H1 (cell line): Measurements from ENCODE around the gene CEACAM7. TPM values are rescaled to one million over a fixed set of nuclear protein-coding genes. Genes with fewer than 3 reads are reported as not detected.

Experiments
- CTCF ChIA-PET: fragments of 300-600 bp; sonication (Branson Sonifier 250); formaldehyde crosslinking; loops from one replicate; lab custom pipeline; 2021; ENCODE audit not compliant: partially characterized antibody; lab: Charles Lee
- POLR2A ChIA-PET: fragments of 300-600 bp; sonication (Branson Sonifier 250); formaldehyde crosslinking; loops from one replicate; lab custom pipeline; 2021; ENCODE audit warnings: inconsistent platforms; ENCODE audit not compliant: partially characterized antibody; lab: Charles Lee
- DNase-seq, 2 experiments: peaks; one replicate each; pipeline versions ENCODE4 v3.0.0 to v3.0.0-alpha.2; 2010 to 2022; ENCODE audit warnings: low spot score in 2 of 2, low read depth in 1 of 2, mixed read lengths in 1 of 2
- FAIRE-seq: peaks from 2 replicates; lab custom pipeline; 2011; peaks lifted over from hg19 to GRCh38; lab: Jason Lieb, UNC
- H2AFZ ChIP-seq: 2 replicates; pipeline ENCODE4 v1.8.1; 2012; ENCODE audit warnings: low read length, inconsistent platforms
- H2AK5ac ChIP-seq: 2 replicates; pipeline ENCODE4 v1.6.1; 2013; ENCODE audit warnings: low read depth, low read length
- H2BK120ac ChIP-seq: replicated peaks from 2 replicates; pipeline ENCODE3; 2013; ENCODE audit warnings: low read depth, low read length, inconsistent platforms
- H2BK12ac ChIP-seq: 2 replicates; pipeline ENCODE4 v1.6.1; 2013; ENCODE audit warnings: low read depth, low read length
- H2BK15ac ChIP-seq: 2 replicates; pipeline ENCODE4 v1.6.1; 2013; ENCODE audit warnings: low read length
- H2BK20ac ChIP-seq: 2 replicates; pipeline ENCODE4 v1.6.1; 2013; ENCODE audit warnings: low read length
- H2BK5ac ChIP-seq: 2 replicates; pipeline ENCODE4 v1.6.1; 2013; ENCODE audit warnings: low read depth, low read length
- H3K14ac ChIP-seq: 2 replicates; pipeline ENCODE4 v1.6.1; 2013; ENCODE audit warnings: inconsistent platforms; ENCODE audit not compliant: insufficient read length
- H3K18ac ChIP-seq: 2 replicates; pipeline ENCODE4 v1.6.1; 2013; ENCODE audit warnings: low read length; ENCODE audit errors: extremely low read depth
- H3K23ac ChIP-seq: 2 replicates; pipeline ENCODE4 v1.6.1; 2013; ENCODE audit warnings: inconsistent platforms; ENCODE audit not compliant: insufficient read length
- H3K23me2 ChIP-seq: 2 replicates; pipeline ENCODE4 v1.6.1; 2013; ENCODE audit warnings: low read depth, low read length
- H3K27ac ChIP-seq: 2 replicates; pipeline ENCODE4 v1.6.1; 2011; ENCODE audit warnings: low read depth, low read length, inconsistent platforms
- H3K27me3 ChIP-seq, 4 experiments: replicated peaks in 1 of 4; 1 replicate in 1 of 4; 2 replicates in 3 of 4; pipeline versions ENCODE4 v1.6.1 to v1.8.1; 2011 to 2013; ENCODE audit warnings: low read length in 3 of 4, mild to moderate bottlenecking in 3 of 4, inconsistent platforms in 2 of 4, mixed read lengths in 2 of 4, moderate library complexity in 1 of 4; ENCODE audit not compliant: control insufficient read depth in 3 of 4, insufficient read depth in 3 of 4; ENCODE audit errors: extremely low read depth in 1 of 4
- H3K36me3 ChIP-seq, 4 experiments: 2 replicates each; pipeline versions ENCODE4 v1.6.1 to v1.8.1; 2011 to 2013; ENCODE audit warnings: mild to moderate bottlenecking in 4 of 4, low read length in 3 of 4, moderate library complexity in 2 of 4, control low read depth in 1 of 4, inconsistent platforms in 1 of 4; ENCODE audit not compliant: insufficient read depth in 4 of 4, control insufficient read depth in 2 of 4
- H3K4ac ChIP-seq: replicated peaks from 2 replicates; pipeline ENCODE3; 2013; ENCODE audit warnings: low read length, low read depth, mixed read lengths, inconsistent platforms; ENCODE audit not compliant: insufficient read length
- H3K4me1 ChIP-seq, 4 experiments: replicated peaks in 1 of 4; 1 replicate in 1 of 4; 2 replicates in 3 of 4; pipeline versions ENCODE4 v1.6.1 to v1.8.1; 2011 to 2013; ENCODE audit warnings: low read length in 3 of 4, inconsistent platforms in 2 of 4, mixed read lengths in 1 of 4; ENCODE audit not compliant: insufficient read depth in 4 of 4, control insufficient read depth in 3 of 4
- H3K4me2 ChIP-seq, 2 experiments: 2 replicates each; pipeline versions ENCODE4 v1.6.1 to v1.8.1; 2011 to 2013; ENCODE audit warnings: low read depth in 2 of 2, low read length in 2 of 2, control low read depth in 1 of 2, inconsistent platforms in 1 of 2, mild to moderate bottlenecking in 1 of 2; ENCODE audit not compliant: insufficient read depth in 1 of 2
- H3K4me3 ChIP-seq, 4 experiments: fragments of 200-600, 300-600 bp in 1 of 4; sonication (generic), shearing (Covaris generic), sonication (Bioruptor Twin) in 1 of 4; 2 replicates each; pipeline versions ENCODE4 v1.5.1 to v1.8.1; 2011 to 2016; ENCODE audit warnings: low read length in 4 of 4, low read depth in 3 of 4, control low read depth in 2 of 4, inconsistent platforms in 2 of 4, mild to moderate bottlenecking in 2 of 4, mixed read lengths in 1 of 4, moderate library complexity in 1 of 4; ENCODE audit not compliant: insufficient read depth in 2 of 4; ENCODE audit errors: extremely low read depth in 1 of 4
- H3K56ac ChIP-seq: replicated peaks from 2 replicates; pipeline ENCODE3; 2013; ENCODE audit warnings: low read depth, mild to moderate bottlenecking, mixed read lengths, low read length, inconsistent platforms; ENCODE audit not compliant: insufficient read length
- H3K79me1 ChIP-seq: 2 replicates; pipeline ENCODE4 v1.6.1; 2013; ENCODE audit warnings: low read depth, low read length, control low read depth
- H3K79me2 ChIP-seq, 2 experiments: 2 replicates each; pipeline versions ENCODE4 v1.6.1 to v1.8.1; 2012 to 2013; ENCODE audit warnings: low read length in 2 of 2, mild to moderate bottlenecking in 2 of 2, inconsistent platforms in 1 of 2; ENCODE audit not compliant: insufficient read depth in 2 of 2, control insufficient read depth in 1 of 2
- H3K9ac ChIP-seq, 4 experiments: replicated peaks in 1 of 4; 1 replicate in 1 of 4; 2 replicates in 3 of 4; pipeline versions ENCODE4 v1.6.1 to v1.8.1; 2011 to 2013; ENCODE audit warnings: low read depth in 3 of 4, low read length in 3 of 4, control low read depth in 2 of 4, mild to moderate bottlenecking in 2 of 4, moderate library complexity in 2 of 4, inconsistent platforms in 1 of 4; ENCODE audit errors: extremely low read depth in 1 of 4
- H3K9me3 ChIP-seq, 2 experiments: 2 replicates each; pipeline versions ENCODE4 v1.6.1 to v1.8.1; 2012 to 2013; ENCODE audit warnings: mild to moderate bottlenecking in 2 of 2, moderate library complexity in 2 of 2, control low read depth in 1 of 2, inconsistent platforms in 1 of 2, low read depth in 1 of 2, low read length in 1 of 2, mixed read lengths in 1 of 2; ENCODE audit not compliant: insufficient read depth in 2 of 2
- H4K20me1 ChIP-seq, 2 experiments: replicated peaks in 1 of 2; 2 replicates each; pipeline versions ENCODE3 to v1.8.1; 2011 to 2013; ENCODE audit warnings: inconsistent platforms in 2 of 2, low read length in 2 of 2, mild to moderate bottlenecking in 1 of 2; ENCODE audit not compliant: insufficient read depth in 2 of 2, control insufficient read depth in 1 of 2
- H4K5ac ChIP-seq: 2 replicates; pipeline ENCODE4 v1.6.1; 2013; ENCODE audit warnings: low read length, low read depth, mixed read lengths, inconsistent platforms; ENCODE audit not compliant: insufficient read length
- H4K8ac ChIP-seq: 2 replicates; pipeline ENCODE4 v1.8.0; 2013; ENCODE audit warnings: mild to moderate bottlenecking, moderate library complexity, low read length, inconsistent platforms; ENCODE audit not compliant: insufficient read depth; ENCODE audit errors: extremely low read depth
- H4K91ac ChIP-seq: replicated peaks from 2 replicates; pipeline ENCODE3; 2013; ENCODE audit warnings: low read length, mixed read lengths, inconsistent platforms; ENCODE audit not compliant: insufficient read length
- ASH2L ChIP-seq: fragments of 200-600, 300-600 bp; sonication (generic); IDR thresholded peaks from one replicate; pipeline ENCODE4 v1.7.1; 2017; ENCODE audit warnings: low read length
- BRCA1 ChIP-seq: IDR thresholded peaks from 2 replicates; pipeline ENCODE4 v1.6.1; 2012; ENCODE audit warnings: low read depth, low read length, improper control_type of control experiment
- FOSL1 ChIP-seq: IDR thresholded peaks from 2 replicates; pipeline ENCODE4 v1.6.1; 2011; ENCODE audit warnings: mild to moderate bottlenecking, low read depth, low read length, moderate library complexity; ENCODE audit not compliant: insufficient read depth
- SIRT6 ChIP-seq: IDR thresholded peaks from one replicate; pipeline ENCODE4 v1.7.1; 2012; ENCODE audit warnings: low read length, inconsistent platforms
- SP4 ChIP-seq: IDR thresholded peaks from 2 replicates; pipeline ENCODE4 v1.6.1; 2012; ENCODE audit warnings: low read length, inconsistent platforms
- SRF ChIP-seq: IDR thresholded peaks from 2 replicates; pipeline ENCODE4 v1.6.1; 2011; ENCODE audit warnings: mild to moderate bottlenecking, low read depth, low read length, moderate library complexity
- WGBS, 2 experiments: shearing (Covaris generic) in 1 of 2; methylation state at CpG; one replicate each; pipeline versions ENCODE4 v1.1.6 to v1.1.7; 2013 to 2015; ENCODE audit warnings: low lambda C conversion rate in 2 of 2, mixed read lengths in 2 of 2, inconsistent platforms in 1 of 2, low coverage in 1 of 2, missing lambda C conversion rate in 1 of 2; ENCODE audit not compliant: insufficient replicate concordance in 2 of 2, insufficient coverage in 1 of 2, insufficient read length in 1 of 2; ENCODE audit errors: extremely low coverage in 1 of 2, missing lambda C conversion rate in 1 of 2; 5-methylcytosine and 5-hydroxymethylcytosine counted together
- polyA plus RNA-seq, 7 experiments: library from polyadenylated mRNA; depleted of rRNA in 3 of 7; stranded (reverse) in 5 of 7; unstranded in 2 of 7; fragments of >200 nt in 5 of 7; fragments of 200-250 nt in 2 of 7; gene quantifications; 1 replicate in 5 of 7; 2 replicates in 1 of 7; 4 replicates in 1 of 7; pipeline versions ENCODE4 v1.2.1 to v1.2.3, GENCODE V29; 2011 to 2013; ENCODE audit warnings: missing spikeins in 2 of 7, mixed read lengths in 2 of 7
- total RNA-seq: library from RNA; stranded (reverse); fragmentation: NEBNext Ultra II Directional; extraction: Animal tissue kit (Norgen Biotek cat#: 25700); gene quantifications from 2 replicates; pipeline ENCODE4 v1.2.1, GENCODE V29; 2021

CEACAM7 gene
- total and polyA plus RNA-seq, 2 of the 8 experiments (the other 6 are each of a cell fraction or from before 2014, with no cell fraction given) = not detected

- Histone ChIP-seq H3K4me3 (no peak overlapping the region), H3K4me1 (no peaks in the 10 kb centered on the region), H3K23me2 (no peaks in the 10 kb centered on the region), H4K20me1 (peaks cover 0 to 1% of the 10 kb centered on the region in 2 experiments), H3K18ac (no peak overlapping the region), H3K23ac (no peak overlapping the region), H3K56ac (no peak overlapping the region), H3K79me1 (no peaks in the 10 kb centered on the region), H3K14ac (no peak overlapping the region), H3K79me2 (no peaks in the 10 kb centered on the region), H2AFZ (no peak overlapping the region), H4K5ac (no peak overlapping the region), H4K8ac (no peak overlapping the region), H3K36me3 (no peaks in the 10 kb centered on the region), H2BK20ac (no peak overlapping the region), H2BK12ac (no peak overlapping the region), H3K27me3 (no peaks in the 10 kb centered on the region), H2BK120ac (no peak overlapping the region), H2BK15ac (no peak overlapping the region), H3K27ac (no peak overlapping the region), H3K9me3 (peaks cover 60 to 90% of the 10 kb centered on the region in 2 experiments), H2BK5ac (no peak overlapping the region), H2AK5ac (no peak overlapping the region), H3K4me2 (no peak overlapping the region), H4K91ac (no peak overlapping the region), H3K9ac (no peak overlapping the region), H3K4ac (no peak overlapping the region)
- ChIA-PET POLR2A (no interaction called here), CTCF (interaction anchor here (1.0 to 1.2 kb wide), 2 partner anchors 43 to 116 kb away, joined by 3 to 4 read pairs; no protein-coding TSS in a partner anchor)
- TF ChIP-seq SIRT6 (no peak), ASH2L (no peak), SP4 (no peak), SRF (no peak), BRCA1 (no peak), FOSL1 (no peak)
- no peak for DNase-seq
- no peak for FAIRE-seq
- 73% methylated on average over 8 of the region's 8 CpGs; no CpG with 5 or more reads in 1 of the 2 experiments for WGBS, 2 experiments
These were observed 22.0 kb upstream of the CEACAM7 start for GRCh38 chr19:41709951-41710645.
